Uterine smooth muscle cell (primary cell): ENCODE results near the gene ILK. TPM values are rescaled to one million over a fixed set of nuclear protein-coding genes. Genes with fewer than 3 reads are reported as not detected.

Experiments used
- total RNA-seq: library from RNA; depleted of rRNA; stranded (reverse); fragments of >200 nt; gene quantifications from 2 replicates; pipeline ENCODE4 v1.2.3, GENCODE V29; 2014

ILK gene
- total RNA-seq = 248 and 367 TPM in 2 replicates

GRCh38 chr11:6603287-6604080, at the start of gene ILK, which contains the start of gene RRP8:
Gene ILK (plus strand): TSS chr11:6603774. CDS start chr11:6604272, 498 bp downstream.
Gene RRP8 (minus strand): TSS chr11:6603616. CDS start chr11:6603502, 114 bp downstream.

GRCh38 chr11:6612213-6613041, 8.9 kb downstream of the ILK start, which contains the start of gene TAF10:
Gene TAF10 (minus strand): TSS chr11:6612216. CDS start chr11:6612189, 27 bp downstream.

GRCh38 chr11:6619004-6619745, 15.6 kb downstream of the ILK start, which contains the start of gene TPP1:
Gene TPP1 (minus strand): TSS chr11:6619422. CDS start chr11:6619400, 22 bp downstream.

GRCh38 chr11:6655790-6656583, 52.4 kb downstream of the ILK start, which contains the start of gene DCHS1:
Gene DCHS1 (minus strand): TSS chr11:6655809. CDS start chr11:6641613, 14,196 bp downstream.

Other genes with a start within 250 kb of the ILK start
- gene SMPD1, start 213.3 kb upstream of the ILK start, total RNA-seq = 28.7 and 39.2 TPM in 2 replicates
- 45.4 and 50.5 TPM in 2 replicates for gene APBB1, start 184.7 kb upstream of the ILK start, total RNA-seq
- gene HPX, start 162.8 kb upstream of the ILK start, total RNA-seq = 0.33 and 0.50 TPM in 2 replicates
- gene TRIM3, start 129.8 kb upstream of the ILK start, total RNA-seq = 19.5 and 27.4 TPM in 2 replicates
- gene ARFIP2, start 122.4 kb upstream of the ILK start, total RNA-seq = 56.0 and 66.1 TPM in 2 replicates
- gene TIMM10B, start 122.3 kb upstream of the ILK start, total RNA-seq = 44.7 and 51.0 TPM in 2 replicates
- gene DNHD1, start 106.5 kb upstream of the ILK start, total RNA-seq = 9.0 and 12.2 TPM in 2 replicates
- 12.0 and 13.8 TPM in 2 replicates for gene RRP8, start 158 bp upstream of the ILK start, total RNA-seq
- 25.3 and 45.6 TPM in 2 replicates for gene TAF10, start 8.4 kb downstream of the ILK start, total RNA-seq
- gene TPP1, start 15.6 kb downstream of the ILK start, total RNA-seq = 83.6 and 123 TPM in 2 replicates
- 35.2 and 50.1 TPM in 2 replicates for gene DCHS1, start 52.0 kb downstream of the ILK start, total RNA-seq
- 112 and 118 TPM in 2 replicates for gene MRPL17, start 79.6 kb downstream of the ILK start, total RNA-seq
- gene OR2AG2, start 168.2 kb downstream of the ILK start, total RNA-seq = 0.12 and 0.55 TPM in 2 replicates
- not detected in 2 replicates for gene OR2AG1, start 179.2 kb downstream of the ILK start, total RNA-seq
- 0.37 and 0.55 TPM in 2 replicates for gene OR6A2, start 195.9 kb downstream of the ILK start, total RNA-seq
- not detected in 2 replicates for gene OR10A5, start 241.9 kb downstream of the ILK start, total RNA-seq